Measurements from ENCODE around the gene CD226.

CD226 gene

GRCh38 chr18:69946608-69947155 lies 991 bp downstream of the CD226 start:
- Histone ChIP-seq H2AFZ (ENCODE audit: low read depth, low read length) (no peak overlapping the region), H3K27me3 (ENCODE audit: control insufficient read depth in 1 of 2, insufficient read depth in 1 of 2, low read length in 2 of 2) (no peaks in the 10 kb centered on the region), H3K79me1 (replicated peaks; ENCODE audit: low read length, poor library complexity, severe bottlenecking) (no peaks in the 10 kb centered on the region), H3K9me3 (ENCODE audit: control insufficient read depth, low read length) (no peaks in the 10 kb centered on the region), H3K18ac (ENCODE audit: low read depth in 1 of 2, low read length in 2 of 2) (no peak overlapping the region), H3K4me2 (ENCODE audit: low read length, poor library complexity, severe bottlenecking) (no peak overlapping the region), H3K9ac (ENCODE audit: low read length) (no peak overlapping the region), H2BK12ac (ENCODE audit: low read length in 2 of 2) (no peak overlapping the region), H4K91ac (ENCODE audit: low read length) (no peak overlapping the region), H3K36me3 (ENCODE audit: control insufficient read depth in 1 of 2, insufficient read depth in 2 of 2, low read depth in 1 of 2, low read length in 2 of 2) (no peaks in the 10 kb centered on the region), H2BK120ac (ENCODE audit: low read depth, low read length) (no peak overlapping the region), H3K27ac (ENCODE audit: low read length, poor library complexity, severe bottlenecking) (no peak overlapping the region), H3K14ac (ENCODE audit: low read length in 2 of 2) (no peak overlapping the region), H3K4me1 (ENCODE audit: control insufficient read depth, insufficient read depth, low read depth, low read length) (peaks cover 2% of the 10 kb centered on the region), H4K8ac (ENCODE audit: low read length) (no peak overlapping the region), H2BK15ac (ENCODE audit: low read depth, poor library complexity, severe bottlenecking) (no peak overlapping the region), H3K23ac (ENCODE audit: low read length in 2 of 2) (no peak overlapping the region), H3K4ac (ENCODE audit: low read depth in 1 of 2, low read length in 2 of 2) (no peak overlapping the region), H2AK5ac (ENCODE audit: low read length, severe bottlenecking) (no peak overlapping the region), H3K4me3 (ENCODE audit: insufficient read depth in 1 of 2, low read depth in 1 of 2, low read length in 2 of 2) (no peak overlapping the region), H2BK5ac (ENCODE audit: low read depth, low read length, poor library complexity, severe bottlenecking) (no peak overlapping the region)
- WGBS, result 100% methylated on average over 3 of the region's 5 CpGs
- no peak for DNase-seq

DNA sequence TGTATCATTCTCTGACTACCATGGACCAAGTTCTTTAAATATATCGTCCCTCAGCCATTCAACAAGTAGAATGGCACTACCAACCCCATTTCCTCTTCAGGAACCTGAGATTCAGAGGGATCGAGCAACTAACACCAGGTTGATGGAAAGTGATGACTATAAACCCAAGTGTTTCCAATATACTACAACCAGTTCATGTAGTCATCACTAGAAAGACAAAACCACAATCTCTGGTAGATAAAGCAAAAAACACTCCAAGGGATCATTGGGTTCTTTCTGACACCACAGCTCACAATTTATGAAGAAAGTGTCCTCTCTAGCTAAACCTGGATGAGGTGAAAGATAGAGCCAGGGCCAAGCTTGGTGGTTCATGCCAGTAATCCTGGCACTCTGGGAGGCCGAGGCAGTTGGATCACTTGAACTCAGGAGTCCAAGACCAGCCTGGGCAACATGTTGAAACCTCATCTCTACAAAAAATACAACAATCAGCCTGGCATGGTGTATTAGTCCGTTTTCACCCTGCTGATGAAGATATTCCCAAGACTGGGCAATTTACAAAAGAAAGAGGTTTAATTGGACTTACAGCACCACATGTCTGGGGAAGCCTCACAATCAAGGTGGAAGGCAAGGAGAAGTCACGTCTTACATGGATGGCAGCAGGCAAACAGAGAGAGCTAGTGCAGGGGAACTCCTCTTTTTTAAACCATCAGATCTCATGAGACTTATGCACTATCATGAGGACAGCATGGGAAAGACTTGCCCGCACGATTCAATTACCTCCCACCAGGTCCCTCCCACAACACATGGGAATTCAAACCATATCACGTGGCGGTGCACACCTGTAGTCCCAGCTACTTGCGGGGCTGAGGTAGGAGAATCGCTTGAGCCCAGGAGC lies 2.2 kb downstream of the CD226 start:
- 91% methylated on average over 10 of the region's 11 CpGs for WGBS

DNA sequence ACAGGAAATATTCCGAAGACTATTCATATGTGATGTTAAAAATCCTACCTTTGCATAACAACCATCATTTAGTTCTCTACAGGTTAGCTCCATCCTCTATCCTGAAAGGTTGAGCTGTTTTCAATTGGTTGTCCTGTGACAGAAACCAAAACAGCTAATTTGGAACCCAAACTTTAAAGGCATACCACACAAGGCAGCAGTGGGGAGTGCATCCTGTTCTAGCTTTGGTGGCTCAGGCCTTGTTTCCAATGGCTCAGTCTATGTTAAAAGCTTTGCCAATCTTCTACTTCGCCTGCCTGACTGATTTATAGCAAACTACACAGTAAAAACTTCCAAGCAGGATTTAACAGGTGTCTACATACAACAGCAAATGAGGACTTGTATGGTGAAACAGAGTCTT lies 3.2 kb downstream of the CD226 start:
- Histone ChIP-seq H3K4ac (ENCODE audit: low read depth in 1 of 2, low read length in 2 of 2) (no peak overlapping the region), H2BK5ac (ENCODE audit: low read depth, low read length, poor library complexity, severe bottlenecking) (no peak overlapping the region), H4K91ac (ENCODE audit: low read length) (no peak overlapping the region), H2BK120ac (ENCODE audit: low read depth, low read length) (no peak overlapping the region), H3K9ac (ENCODE audit: low read length) (no peak overlapping the region), H4K8ac (ENCODE audit: low read length) (no peak overlapping the region), H3K18ac (ENCODE audit: low read depth in 1 of 2, low read length in 2 of 2) (no peak overlapping the region), H2BK15ac (ENCODE audit: low read depth, poor library complexity, severe bottlenecking) (no peak overlapping the region), H3K27ac (ENCODE audit: low read length, poor library complexity, severe bottlenecking) (no peak overlapping the region), H2BK12ac (ENCODE audit: low read length in 2 of 2) (no peak overlapping the region), H3K9me3 (ENCODE audit: control insufficient read depth, low read length) (no peaks in the 10 kb centered on the region), H3K14ac (ENCODE audit: low read length in 2 of 2) (no peak overlapping the region), H3K36me3 (ENCODE audit: control insufficient read depth in 1 of 2, insufficient read depth in 2 of 2, low read depth in 1 of 2, low read length in 2 of 2) (no peaks in the 10 kb centered on the region), H2AFZ (ENCODE audit: low read depth, low read length) (no peak overlapping the region), H3K4me1 (ENCODE audit: control insufficient read depth, insufficient read depth, low read depth, low read length) (no peaks in the 10 kb centered on the region), H3K23ac (ENCODE audit: low read length in 2 of 2) (no peak overlapping the region), H3K4me3 (ENCODE audit: insufficient read depth in 1 of 2, low read depth in 1 of 2, low read length in 2 of 2) (no peak overlapping the region), H3K27me3 (ENCODE audit: control insufficient read depth in 1 of 2, insufficient read depth in 1 of 2, low read length in 2 of 2) (no peaks in the 10 kb centered on the region), H3K79me1 (replicated peaks; ENCODE audit: low read length, poor library complexity, severe bottlenecking) (no peaks in the 10 kb centered on the region), H3K4me2 (ENCODE audit: low read length, poor library complexity, severe bottlenecking) (no peak overlapping the region), H2AK5ac (ENCODE audit: low read length, severe bottlenecking) (no peak overlapping the region)
- WGBS, result 80% methylated on average over 1 of the region's 2 CpGs
- DNase-seq, result no peak

More for the DNA sequence above, 2.2 kb downstream of the CD226 start:
- Histone ChIP-seq H3K18ac (ENCODE audit: low read depth in 1 of 2, low read length in 2 of 2) (no peak overlapping the region), H2AFZ (ENCODE audit: low read depth, low read length) (no peak overlapping the region), H2BK12ac (ENCODE audit: low read length in 2 of 2) (no peak overlapping the region), H3K27ac (ENCODE audit: low read length, poor library complexity, severe bottlenecking) (no peak overlapping the region), H2BK5ac (ENCODE audit: low read depth, low read length, poor library complexity, severe bottlenecking) (no peak overlapping the region), H3K9me3 (ENCODE audit: control insufficient read depth, low read length) (no peaks in the 10 kb centered on the region), H4K91ac (ENCODE audit: low read length) (no peak overlapping the region), H2AK5ac (ENCODE audit: low read length, severe bottlenecking) (no peak overlapping the region), H3K4me2 (ENCODE audit: low read length, poor library complexity, severe bottlenecking) (no peak overlapping the region), H2BK15ac (ENCODE audit: low read depth, poor library complexity, severe bottlenecking) (no peak overlapping the region), H3K23ac (ENCODE audit: low read length in 2 of 2) (no peak overlapping the region), H3K4me3 (ENCODE audit: insufficient read depth in 1 of 2, low read depth in 1 of 2, low read length in 2 of 2) (no peak overlapping the region), H3K4ac (ENCODE audit: low read depth in 1 of 2, low read length in 2 of 2) (no peak overlapping the region), H3K4me1 (ENCODE audit: control insufficient read depth, insufficient read depth, low read depth, low read length) (peaks cover 2% of the 10 kb centered on the region), H2BK120ac (ENCODE audit: low read depth, low read length) (no peak overlapping the region), H3K79me1 (replicated peaks; ENCODE audit: low read length, poor library complexity, severe bottlenecking) (no peaks in the 10 kb centered on the region), H3K9ac (ENCODE audit: low read length) (no peak overlapping the region), H4K8ac (ENCODE audit: low read length) (no peak overlapping the region), H3K14ac (ENCODE audit: low read length in 2 of 2) (no peak overlapping the region), H3K27me3 (ENCODE audit: control insufficient read depth in 1 of 2, insufficient read depth in 1 of 2, low read length in 2 of 2) (no peaks in the 10 kb centered on the region), H3K36me3 (ENCODE audit: control insufficient read depth in 1 of 2, insufficient read depth in 2 of 2, low read depth in 1 of 2, low read length in 2 of 2) (no peaks in the 10 kb centered on the region)
- DNase-seq, result no peak

- no peak for DNase-seq
- H3K9ac ChIP-seq (ENCODE audit: low read length), result no peak overlapping the region
- H3K23ac ChIP-seq (ENCODE audit: low read length in 2 of 2), result no peak overlapping the region
- H3K27ac ChIP-seq (ENCODE audit: low read length, poor library complexity, severe bottlenecking), result no peak overlapping the region
- H4K8ac ChIP-seq (ENCODE audit: low read length), result no peak overlapping the region
- H3K4me2 ChIP-seq (ENCODE audit: low read length, poor library complexity, severe bottlenecking), result no peak overlapping the region
- H2BK120ac ChIP-seq (ENCODE audit: low read depth, low read length), result no peak overlapping the region
- no peak overlapping the region for H2BK5ac ChIP-seq (ENCODE audit: low read depth, low read length, poor library complexity, severe bottlenecking)
- no peak overlapping the region for H3K4ac ChIP-seq (ENCODE audit: low read depth in 1 of 2, low read length in 2 of 2)
- no peaks in the 10 kb centered on the region for H3K36me3 ChIP-seq (ENCODE audit: control insufficient read depth in 1 of 2, insufficient read depth in 2 of 2, low read depth in 1 of 2, low read length in 2 of 2)
- H3K4me1 ChIP-seq (ENCODE audit: control insufficient read depth, insufficient read depth, low read depth, low read length), result no peaks in the 10 kb centered on the region
- no peak overlapping the region for H2BK12ac ChIP-seq (ENCODE audit: low read length in 2 of 2)
- no peak overlapping the region for H2AK5ac ChIP-seq (ENCODE audit: low read length, severe bottlenecking)
- H4K91ac ChIP-seq (ENCODE audit: low read length), result no peak overlapping the region
- no peaks in the 10 kb centered on the region for H3K9me3 ChIP-seq (ENCODE audit: control insufficient read depth, low read length)
- H3K18ac ChIP-seq (ENCODE audit: low read depth in 1 of 2, low read length in 2 of 2), result no peak overlapping the region
- no peaks in the 10 kb centered on the region for H3K27me3 ChIP-seq (ENCODE audit: control insufficient read depth in 1 of 2, insufficient read depth in 1 of 2, low read length in 2 of 2)
- H3K4me3 ChIP-seq (ENCODE audit: insufficient read depth in 1 of 2, low read depth in 1 of 2, low read length in 2 of 2), result no peak overlapping the region
- H2BK15ac ChIP-seq (ENCODE audit: low read depth, poor library complexity, severe bottlenecking), result no peak overlapping the region
- 95% methylated on average over 3 of the region's 3 CpGs for WGBS
- H3K14ac ChIP-seq (ENCODE audit: low read length in 2 of 2), result no peak overlapping the region
- H3K79me1 ChIP-seq (replicated peaks; ENCODE audit: low read length, poor library complexity, severe bottlenecking), result no peaks in the 10 kb centered on the region
- no peak overlapping the region for H2AFZ ChIP-seq (ENCODE audit: low read depth, low read length)
These were observed 4.7 kb downstream of the CD226 start for GRCh38 chr18:69943021-69943420.
